ENCODE results near the gene SORL1.

Gene SORL1

GRCh38 chr11:121583825-121584224, 131.7 kb downstream of the SORL1 start:
- H3K4me3 ChIP-seq (ENCODE audit: control insufficient read depth, low read depth, low read length), result no peak overlapping the region
- DNase-seq (ENCODE audit: low read depth), result no peak
- no peak for TF ChIP-seq CTCF (conservative IDR thresholded peaks at IDR 0.05; ENCODE audit: control insufficient read depth, insufficient read depth, low read depth, low read length)

DNA sequence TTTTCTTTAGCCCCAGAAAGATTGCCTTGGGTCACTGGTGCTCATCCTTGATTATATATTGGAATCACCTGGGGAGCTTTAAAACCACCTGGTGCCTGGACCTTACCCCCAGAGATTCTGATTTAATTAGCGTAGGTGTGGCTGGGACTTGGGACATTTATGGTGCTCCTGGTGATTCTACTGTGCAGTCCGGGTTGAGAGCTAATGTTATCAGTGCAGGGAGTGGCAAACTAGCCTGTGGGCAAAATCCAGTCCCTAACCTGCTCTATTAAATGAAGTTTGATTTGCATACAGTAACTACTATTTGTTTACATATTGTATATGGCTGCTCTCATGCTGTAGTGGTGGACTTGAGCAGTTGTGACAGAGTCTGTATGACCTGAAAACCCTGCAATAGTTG, 134.6 kb downstream of the SORL1 start:
- DNase-seq (ENCODE audit: low read depth), result no peak
- TF ChIP-seq CTCF (conservative IDR thresholded peaks at IDR 0.05; ENCODE audit: control insufficient read depth, insufficient read depth, low read depth, low read length), result no peak
- H3K4me3 ChIP-seq (ENCODE audit: control insufficient read depth, low read depth, low read length), result no peak overlapping the region

- no peak overlapping the region for H3K4me3 ChIP-seq (ENCODE audit: control insufficient read depth, low read depth, low read length)
- no peak for DNase-seq (ENCODE audit: low read depth)
- TF ChIP-seq CTCF (conservative IDR thresholded peaks at IDR 0.05; ENCODE audit: control insufficient read depth, insufficient read depth, low read depth, low read length), result no peak
Measured at GRCh38 chr11:121587182-121587581, 135.1 kb downstream of the SORL1 start.

GRCh38 chr11:121588747-121589146, 136.6 kb downstream of the SORL1 start:
- no peak overlapping the region for H3K4me3 ChIP-seq (ENCODE audit: control insufficient read depth, low read depth, low read length)
- no peak for TF ChIP-seq CTCF (conservative IDR thresholded peaks at IDR 0.05; ENCODE audit: control insufficient read depth, insufficient read depth, low read depth, low read length)
- no peak for DNase-seq (ENCODE audit: low read depth)

DNA sequence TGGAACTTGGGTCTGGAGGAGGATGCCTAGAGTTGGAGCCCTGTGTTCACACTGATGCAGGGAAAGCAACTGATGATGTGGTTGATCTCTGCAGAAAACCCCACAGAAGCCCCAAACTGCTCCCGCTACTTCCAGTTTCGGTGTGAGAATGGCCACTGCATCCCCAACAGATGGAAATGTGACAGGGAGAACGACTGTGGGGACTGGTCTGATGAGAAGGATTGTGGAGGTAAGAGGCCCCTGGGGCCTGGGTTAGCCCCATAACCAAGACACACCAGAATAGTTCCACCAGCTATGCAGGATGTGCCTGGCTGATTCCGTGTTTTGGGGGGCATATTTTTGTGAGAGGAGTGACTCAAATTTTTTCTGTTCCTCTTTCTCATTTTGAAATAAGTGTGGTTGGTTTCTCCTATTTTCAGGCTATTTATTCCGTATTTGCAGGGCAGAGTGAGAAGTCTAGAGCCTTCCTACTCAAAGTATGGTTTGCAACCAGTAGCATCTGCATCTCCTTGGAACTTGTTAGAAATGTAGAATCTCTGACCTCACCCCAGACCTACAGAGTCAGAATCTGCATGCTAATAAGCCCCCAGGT, 137.9 kb downstream of the SORL1 start:
- no peak for TF ChIP-seq CTCF (conservative IDR thresholded peaks at IDR 0.05; ENCODE audit: control insufficient read depth, insufficient read depth, low read depth, low read length)
- H3K4me3 ChIP-seq (ENCODE audit: control insufficient read depth, low read depth, low read length), result no peak overlapping the region
- no peak for DNase-seq (ENCODE audit: low read depth)

- no peak overlapping the region for H3K4me3 ChIP-seq (ENCODE audit: control insufficient read depth, low read depth, low read length)
- TF ChIP-seq CTCF (conservative IDR thresholded peaks at IDR 0.05; ENCODE audit: control insufficient read depth, insufficient read depth, low read depth, low read length), result no peak
- DNase-seq (ENCODE audit: low read depth), result no peak
Measured at GRCh38 chr11:121590772-121591404, 138.8 kb downstream of the SORL1 start.

Measured in fibroblast of mammary gland (primary cell).